Epithelial cell of esophagus (primary cell): ENCODE measurements around the gene KRTAP26-1.

Experiments
- DNase-seq: peaks from one replicate; pipeline ENCODE4 v3.0.0; 2010; ENCODE audit warnings: low read depth
- H3K4me3 ChIP-seq: 2 replicates; pipeline ENCODE4 v1.5.1; 2011; ENCODE audit warnings: mild to moderate bottlenecking, low read length, control low read depth
- CTCF ChIP-seq: IDR thresholded peaks from 2 replicates; pipeline ENCODE4 v1.5.1; 2011; ENCODE audit warnings: low read depth, mild to moderate bottlenecking, low read length, control low read depth, inconsistent platforms; ENCODE audit not compliant: insufficient read depth; ENCODE audit errors: missing control alignments

Gene KRTAP26-1

DNA sequence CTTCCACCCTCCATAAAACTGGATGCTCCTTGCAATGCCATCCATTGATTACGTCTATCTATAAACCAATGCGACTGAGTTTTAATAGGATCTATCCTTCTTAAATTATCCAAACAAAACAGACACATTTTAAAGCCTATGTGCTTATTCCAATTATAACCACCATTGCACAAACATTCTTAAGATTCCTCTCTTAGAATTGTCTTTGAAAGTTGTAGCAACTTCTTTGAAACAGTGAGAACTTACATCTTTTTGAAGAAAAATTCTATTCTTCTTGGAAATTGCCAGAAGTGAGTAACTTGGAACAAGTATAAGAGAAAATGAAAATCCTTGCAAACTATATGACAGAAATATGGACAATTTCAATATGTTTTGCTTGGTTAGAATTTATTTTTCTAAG is at the start of gene KRTAP26-1:
Gene KRTAP26-1, minus strand, starts transcription at position 101 of the 400 bp plus-strand sequence. CDS start 280 bp downstream, outside the sequence.
- no peak for DNase-seq
- no peak within 1 kb of the TSS for H3K4me3 ChIP-seq
- no peak for TF ChIP-seq CTCF

DNA sequence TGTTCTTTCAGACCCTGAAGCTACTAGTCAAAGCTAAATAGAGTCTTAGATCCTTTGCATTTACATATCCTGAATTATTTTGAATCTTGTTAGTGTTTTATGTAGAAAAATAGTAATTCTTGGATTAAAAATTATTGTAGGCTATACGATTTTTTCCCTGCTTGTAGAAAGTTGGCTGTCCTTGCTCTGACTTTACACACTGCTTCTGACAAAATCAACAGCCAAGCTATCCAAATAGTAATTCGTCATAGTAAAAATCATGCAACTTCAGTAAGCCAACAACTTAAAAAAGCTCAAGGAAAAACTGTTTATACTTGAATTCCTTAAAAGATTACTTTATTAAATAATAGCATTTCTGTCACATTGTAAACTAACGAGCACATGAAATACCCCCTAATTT is 35.8 kb upstream of the KRTAP26-1 start:
- H3K4me3 ChIP-seq = no peak overlapping the region
- DNase-seq = no peak
- TF ChIP-seq CTCF = no peak

GRCh38 chr21:30354308-30355005 is 34.3 kb upstream of the KRTAP26-1 start:
- no peak for DNase-seq
- no peak overlapping the region for H3K4me3 ChIP-seq
- no peak for TF ChIP-seq CTCF

- no peak for DNase-seq
- TF ChIP-seq CTCF = no peak
- H3K4me3 ChIP-seq = no peak overlapping the region
These were observed 31.4 kb upstream of the KRTAP26-1 start for GRCh38 chr21:30351534-30351933.

DNA sequence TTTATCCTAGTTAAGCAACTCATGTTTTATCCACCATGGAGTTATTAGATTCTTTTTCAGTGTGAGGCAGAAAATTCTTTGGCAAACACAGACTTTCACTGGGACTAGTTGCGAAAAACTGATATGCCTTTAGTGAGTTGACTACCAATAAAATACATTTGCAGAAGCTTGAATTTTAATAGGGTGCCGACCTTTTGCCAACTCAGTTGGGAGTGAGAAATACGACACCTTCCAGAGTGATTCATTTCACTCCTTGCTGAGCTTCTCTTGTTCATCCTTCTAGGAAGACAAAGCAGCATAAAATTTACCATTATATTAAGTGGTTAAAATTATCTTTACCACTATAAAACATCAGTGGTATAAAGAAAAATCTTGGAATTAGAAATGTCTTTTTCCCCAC is 29.5 kb upstream of the KRTAP26-1 start:
- DNase-seq = peak; percentile 34
- no peak overlapping the region for H3K4me3 ChIP-seq
- TF ChIP-seq CTCF = no peak

- no peak within 1 kb of the TSS for H3K4me3 ChIP-seq
- no peak for DNase-seq
- TF ChIP-seq CTCF = no peak
These were observed 28.4 kb upstream of the KRTAP26-1 start, which contains the start of gene KRTAP23-1 for GRCh38 chr21:30348506-30348905. KRTAP23-1 (minus strand) TSS chr21:30348606; CDS start chr21:30348606, 0 bp downstream.

DNA sequence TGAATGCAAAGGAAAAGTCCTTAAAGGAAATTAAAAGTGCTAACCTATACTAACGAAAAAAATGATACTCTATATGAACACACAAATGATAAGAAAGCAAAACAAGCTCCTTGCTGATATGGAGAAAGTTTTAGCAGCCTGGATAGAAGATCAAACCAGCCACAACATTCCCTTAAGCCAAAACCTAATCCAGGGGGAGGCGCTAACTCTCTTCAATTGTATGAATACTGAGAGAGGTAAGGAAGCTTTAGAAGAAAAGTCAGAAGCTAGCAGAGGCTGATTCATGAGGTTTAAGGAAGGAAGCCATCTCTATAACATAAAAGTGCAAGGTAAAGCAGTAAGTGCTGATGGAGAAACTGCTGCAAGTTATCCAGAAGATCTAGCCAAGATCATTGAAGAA is 24.9 kb upstream of the KRTAP26-1 start:
- no peak for TF ChIP-seq CTCF
- no peak overlapping the region for H3K4me3 ChIP-seq
- no peak for DNase-seq
